Activated CD4-positive, alpha-beta T cell treated with anti-CD3 and anti-CD28 coated beads, Interleukin-2, amount 50 U/mL, for 24 hours (primary cell): Measurements from ENCODE around the gene AATK.
"Not testable (repeated sequence)": the region's sequence is repeated elsewhere in the genome, so short reads cannot be mapped to it uniquely, and the experiment has no call there.

Source experiments
- DNase-seq, 2 donors: peaks; one replicate each; pipeline ENCODE4 v3.0.0-alpha.2; 2020; ENCODE audit warnings: low read depth in 1 of 2, low spot score in 1 of 2

AATK gene

DNA sequence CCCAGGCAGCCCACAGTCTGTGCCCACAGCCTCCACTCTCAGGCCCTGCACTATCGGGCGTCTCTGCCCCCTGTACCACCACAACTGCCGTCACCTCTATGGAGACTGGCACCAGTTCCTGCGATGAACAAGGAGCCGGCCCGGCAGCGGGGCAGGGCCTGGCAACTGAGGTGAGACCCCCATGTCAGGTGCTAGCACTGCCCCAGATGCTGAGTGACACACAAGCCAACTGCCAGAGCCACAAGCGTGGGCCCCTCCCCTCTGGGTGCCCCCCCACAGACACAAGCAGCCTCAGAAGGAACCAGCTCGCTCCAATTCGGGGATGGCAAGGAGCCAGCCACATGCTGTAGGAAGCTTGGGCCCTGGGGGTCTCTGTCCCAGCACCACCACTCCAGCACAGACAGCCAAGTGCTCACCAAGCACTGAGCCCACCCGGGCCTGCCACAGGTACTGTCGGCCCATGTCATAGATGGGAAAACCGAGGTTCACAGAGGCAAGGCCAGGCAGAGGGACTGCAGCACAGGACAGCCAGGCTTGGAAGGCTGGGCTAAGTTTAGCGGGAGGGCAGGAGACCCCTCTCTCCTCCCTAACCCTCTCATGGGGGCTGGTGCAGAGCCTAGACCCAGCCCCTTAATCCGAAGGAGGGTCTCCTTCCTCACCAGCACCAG is 2.2 kb downstream of the AATK start:
- DNase-seq: no peak

DNA sequence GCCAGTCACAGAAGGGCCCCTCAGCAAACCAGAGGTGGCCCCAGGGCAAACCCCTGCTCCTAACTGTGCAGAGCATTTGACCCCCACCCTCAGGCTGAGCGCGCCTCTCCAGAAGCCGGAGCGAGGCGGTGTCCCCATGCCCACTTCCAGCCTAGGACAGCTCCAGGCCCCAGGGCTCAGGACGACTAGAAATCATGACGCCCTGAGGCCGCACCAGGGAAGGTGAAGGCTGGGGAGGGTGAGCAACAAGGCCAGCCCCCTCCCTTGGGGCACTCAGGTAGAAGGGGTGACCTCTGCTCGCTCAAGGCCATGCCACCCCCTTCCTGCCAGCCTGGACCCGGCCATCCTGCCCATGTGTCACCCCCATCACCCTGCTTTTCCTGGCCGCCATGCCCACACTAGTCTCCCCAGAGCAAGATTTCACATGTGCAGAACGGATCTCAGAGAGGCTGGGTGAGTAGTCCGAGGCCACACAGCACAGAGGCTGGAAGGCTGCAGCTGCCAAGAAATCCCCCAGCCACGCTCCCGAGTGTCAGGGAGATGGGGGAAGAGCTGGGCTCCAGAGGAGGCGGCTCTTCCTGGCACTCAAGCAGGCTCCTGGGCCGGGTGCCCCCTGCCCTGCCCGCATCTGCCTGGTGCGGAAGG is 2.8 kb downstream of the AATK start:
- DNase-seq: no peak

DNA sequence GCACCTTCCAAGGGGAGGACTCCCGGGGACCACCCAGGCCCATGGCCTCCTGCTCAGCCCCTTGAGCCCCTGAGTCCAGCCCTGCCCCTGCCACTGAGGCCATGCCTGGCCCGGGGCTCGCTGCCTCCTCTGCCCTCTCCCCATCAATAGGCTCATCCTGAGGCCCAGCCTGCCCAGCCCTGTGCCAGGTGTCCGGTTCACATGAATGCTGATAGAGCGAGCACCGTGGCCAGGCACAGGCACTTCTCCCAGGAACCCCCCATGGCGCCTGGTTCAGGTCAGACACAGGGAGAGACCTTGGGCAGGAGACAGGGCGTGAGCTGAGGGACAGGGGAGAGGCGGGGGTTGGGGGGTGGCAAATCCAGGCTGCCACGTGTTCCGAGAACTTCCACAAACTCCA is 3.5 kb downstream of the AATK start:
- no peak for DNase-seq

DNA sequence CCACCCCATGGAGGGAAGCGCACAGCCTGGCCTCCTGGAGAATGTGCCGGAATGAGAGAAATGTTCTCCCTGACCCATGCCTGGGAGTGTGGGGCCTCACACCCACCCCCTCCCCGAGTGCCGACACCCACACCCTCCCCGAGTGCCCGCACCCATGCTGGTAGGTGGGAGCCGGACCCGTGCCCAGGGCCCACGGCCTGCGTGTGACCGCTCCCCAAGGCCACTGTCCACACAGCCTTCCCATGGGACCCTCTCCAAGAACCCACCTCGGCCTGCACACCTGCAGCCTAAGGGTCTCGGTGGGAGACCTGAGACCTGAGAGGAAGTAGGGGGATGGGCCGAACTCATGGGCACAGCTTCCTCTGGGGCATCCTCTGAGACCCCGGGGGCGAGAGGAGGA is 4.0 kb downstream of the AATK start:
- no peak for DNase-seq

DNA sequence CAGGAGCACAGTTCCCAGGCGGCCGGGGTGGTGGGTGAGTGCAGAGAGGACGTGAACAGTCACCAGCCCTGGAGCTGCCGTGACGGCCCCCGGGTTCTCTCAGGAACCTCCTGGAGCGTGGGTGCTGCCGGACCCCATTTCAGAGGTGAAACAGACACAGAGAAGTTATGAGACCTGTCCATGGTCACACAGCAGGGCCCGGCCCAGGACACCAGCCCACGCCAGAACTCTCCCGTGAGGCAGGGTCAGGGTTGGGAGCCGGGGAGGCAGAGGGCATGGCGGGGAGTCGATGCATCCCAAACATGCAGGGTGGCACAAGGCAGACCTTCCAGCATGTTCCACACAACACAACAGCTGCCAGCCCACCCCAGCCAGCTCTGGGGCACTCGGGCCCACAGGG is 4.5 kb downstream of the AATK start:
- DNase-seq: no peak

DNA sequence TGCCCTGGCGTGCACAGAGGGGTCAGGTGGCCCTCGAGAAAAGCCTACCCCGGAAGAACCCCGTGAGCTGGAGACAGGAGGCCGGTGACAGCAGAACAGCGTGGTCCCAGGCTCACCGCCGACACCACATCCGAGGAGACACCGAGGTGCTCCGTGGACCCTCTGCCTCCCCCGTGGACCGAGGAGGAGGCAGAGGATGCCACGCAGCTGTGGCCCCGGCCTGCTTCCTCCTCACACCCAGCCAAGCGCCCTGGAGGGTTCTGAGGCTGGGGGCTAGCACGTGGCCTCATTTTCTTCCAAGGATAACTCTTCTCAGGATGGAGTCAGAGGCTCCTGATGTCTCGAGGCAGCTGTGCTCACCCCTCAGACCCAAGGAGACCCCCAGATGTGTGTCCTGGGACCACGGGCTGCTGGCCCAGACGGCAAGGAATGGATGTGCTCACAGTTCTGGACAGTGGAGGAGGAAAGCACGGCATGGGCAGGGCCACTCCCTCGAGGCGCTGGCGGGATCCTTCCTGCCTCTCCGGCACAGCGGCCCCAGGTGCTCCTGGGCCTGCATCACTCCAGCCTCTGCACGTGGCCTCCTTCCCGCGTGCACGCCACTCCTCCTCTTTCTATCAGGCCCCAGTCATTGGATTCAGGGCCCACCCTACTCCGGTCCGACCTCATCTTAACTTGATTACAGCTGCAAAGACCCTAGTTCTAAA is 5.1 kb downstream of the AATK start:
- no peak for DNase-seq

DNA sequence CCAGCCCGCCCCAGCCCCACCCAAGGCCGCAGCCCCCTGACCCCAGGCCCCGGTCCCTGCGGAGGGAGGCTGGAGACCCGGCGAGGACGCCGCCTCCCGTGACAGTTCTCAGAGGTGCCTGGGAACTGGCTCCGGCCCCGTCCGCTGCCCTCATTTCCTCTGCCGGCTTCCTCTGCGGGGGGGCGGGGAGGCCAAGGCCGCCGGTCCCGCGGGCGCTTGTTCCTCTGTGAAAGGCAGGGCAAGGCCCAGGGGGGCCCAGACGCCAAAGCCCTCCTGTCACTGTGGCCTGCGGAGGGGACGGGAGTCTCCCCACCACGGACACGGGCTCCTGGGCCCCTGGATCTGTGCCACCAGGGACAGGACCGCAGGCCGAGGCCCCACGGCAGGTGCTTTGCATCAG is 5.7 kb downstream of the AATK start:
- DNase-seq: no peak

DNA sequence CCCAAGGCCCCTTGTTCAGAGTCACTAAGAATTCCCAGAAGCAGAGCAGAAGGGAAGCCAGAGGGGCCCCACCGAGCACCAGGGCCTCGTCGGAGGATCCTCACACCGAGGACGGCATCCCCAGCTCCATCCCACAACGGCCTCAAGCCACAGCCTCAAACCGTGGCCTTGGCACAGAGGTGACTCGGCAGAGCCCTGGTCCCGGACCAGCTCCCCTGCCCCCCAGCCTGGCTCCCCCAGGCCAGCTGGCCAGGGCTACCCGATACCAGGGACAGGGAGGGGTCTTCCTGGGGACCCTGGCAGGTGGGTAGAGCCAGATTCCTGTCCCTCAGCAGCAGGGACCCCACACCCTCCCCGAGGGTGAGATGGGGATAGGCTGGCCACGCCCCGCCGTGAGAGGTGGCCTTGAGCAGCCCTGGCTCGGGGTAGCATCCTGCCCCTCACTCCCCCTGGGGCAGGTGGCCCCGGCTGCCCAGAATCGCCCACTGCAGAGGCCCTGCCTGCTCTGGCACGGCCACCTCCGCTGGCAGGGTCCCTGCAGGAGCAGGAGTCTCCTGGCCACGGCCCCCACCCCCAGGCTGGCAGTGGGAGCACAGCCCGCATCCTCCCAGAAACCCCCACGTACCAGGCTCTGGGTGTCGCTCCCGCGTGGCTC is 6.3 kb downstream of the AATK start:
- DNase-seq: no peak

DNA sequence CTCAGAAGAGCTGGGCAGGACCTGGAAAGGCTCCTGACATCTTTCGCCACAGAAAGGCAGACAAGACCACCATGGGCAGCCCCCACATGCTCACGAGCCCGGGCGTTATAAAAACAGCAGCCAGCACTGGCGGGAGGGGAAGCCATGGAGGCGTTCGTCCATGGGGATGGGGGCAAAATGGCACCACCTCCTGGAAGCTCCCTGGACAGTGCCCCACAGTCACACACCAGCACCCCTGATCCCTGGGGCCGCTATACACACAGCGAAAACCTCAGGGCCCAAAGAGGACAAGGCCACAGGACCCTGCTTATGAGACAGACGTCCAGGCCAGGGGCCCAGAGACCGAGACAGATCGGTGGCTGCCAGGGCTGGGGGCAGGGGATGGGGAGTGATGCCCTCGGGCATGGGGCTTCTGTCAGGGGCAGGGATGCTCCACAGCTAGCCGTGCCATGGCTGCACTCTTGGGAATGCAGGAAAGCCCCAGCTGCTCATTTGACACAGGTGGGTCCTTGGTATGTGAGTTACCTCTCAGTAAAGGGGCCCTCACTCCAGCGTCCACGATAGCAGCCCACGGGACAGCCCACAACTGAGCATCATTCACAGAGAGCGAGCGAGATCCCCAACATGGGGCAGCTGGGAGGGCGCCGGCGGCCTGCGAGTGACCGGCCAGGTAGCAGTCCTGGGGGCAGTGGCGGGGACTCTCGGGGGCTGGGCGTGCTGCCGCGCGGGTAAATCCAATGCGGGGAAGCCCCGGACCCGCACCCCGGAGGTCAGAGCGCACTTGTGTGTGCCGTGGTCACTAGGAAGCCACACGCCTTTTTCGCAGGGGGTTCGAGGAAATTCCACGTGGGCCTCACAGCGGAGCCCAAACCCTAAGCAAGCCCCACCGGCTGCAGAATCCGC is 7.1 kb downstream of the AATK start:
- DNase-seq: no peak

DNA sequence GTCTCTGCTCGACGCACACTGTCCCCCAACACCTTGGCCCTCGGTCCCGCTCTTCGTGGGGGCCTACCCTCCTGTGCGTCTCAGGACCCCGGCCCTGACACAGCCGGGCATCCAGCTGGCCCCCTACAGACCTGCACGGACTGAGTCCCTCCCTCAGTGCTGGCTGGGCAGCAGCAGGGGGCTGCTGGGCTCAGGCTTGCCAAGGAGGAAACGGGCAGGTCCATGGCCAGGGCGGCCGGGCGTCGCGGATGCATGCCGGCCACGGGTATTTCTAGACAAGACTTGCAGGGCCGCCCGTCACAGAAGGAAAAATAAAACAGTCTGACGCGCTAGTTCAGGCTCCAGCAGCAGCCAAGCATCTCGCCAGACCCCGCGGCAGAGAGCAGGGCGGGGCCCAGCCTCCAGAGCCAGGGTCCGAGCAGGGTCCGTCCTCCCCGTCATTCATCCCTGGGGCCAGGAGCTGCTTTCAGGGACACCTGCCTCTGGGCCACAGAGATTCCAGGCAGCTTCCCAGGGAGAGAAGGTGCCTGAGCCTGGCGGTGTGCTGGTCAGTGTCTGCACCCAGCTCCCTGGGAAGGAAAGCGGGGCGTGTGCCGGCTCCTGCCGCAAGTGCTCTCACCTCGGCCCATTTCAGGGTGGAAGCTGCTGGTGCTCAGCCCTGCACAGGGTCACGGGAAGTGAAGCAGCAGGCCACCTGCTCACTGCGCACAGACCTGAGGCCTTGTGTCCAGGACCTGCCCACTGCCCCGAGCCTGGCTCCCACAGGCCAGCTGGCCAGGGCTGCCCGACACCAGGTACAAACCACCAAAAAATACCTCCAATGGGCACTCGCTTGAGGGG is 8.0 kb downstream of the AATK start:
- DNase-seq: no peak

DNA sequence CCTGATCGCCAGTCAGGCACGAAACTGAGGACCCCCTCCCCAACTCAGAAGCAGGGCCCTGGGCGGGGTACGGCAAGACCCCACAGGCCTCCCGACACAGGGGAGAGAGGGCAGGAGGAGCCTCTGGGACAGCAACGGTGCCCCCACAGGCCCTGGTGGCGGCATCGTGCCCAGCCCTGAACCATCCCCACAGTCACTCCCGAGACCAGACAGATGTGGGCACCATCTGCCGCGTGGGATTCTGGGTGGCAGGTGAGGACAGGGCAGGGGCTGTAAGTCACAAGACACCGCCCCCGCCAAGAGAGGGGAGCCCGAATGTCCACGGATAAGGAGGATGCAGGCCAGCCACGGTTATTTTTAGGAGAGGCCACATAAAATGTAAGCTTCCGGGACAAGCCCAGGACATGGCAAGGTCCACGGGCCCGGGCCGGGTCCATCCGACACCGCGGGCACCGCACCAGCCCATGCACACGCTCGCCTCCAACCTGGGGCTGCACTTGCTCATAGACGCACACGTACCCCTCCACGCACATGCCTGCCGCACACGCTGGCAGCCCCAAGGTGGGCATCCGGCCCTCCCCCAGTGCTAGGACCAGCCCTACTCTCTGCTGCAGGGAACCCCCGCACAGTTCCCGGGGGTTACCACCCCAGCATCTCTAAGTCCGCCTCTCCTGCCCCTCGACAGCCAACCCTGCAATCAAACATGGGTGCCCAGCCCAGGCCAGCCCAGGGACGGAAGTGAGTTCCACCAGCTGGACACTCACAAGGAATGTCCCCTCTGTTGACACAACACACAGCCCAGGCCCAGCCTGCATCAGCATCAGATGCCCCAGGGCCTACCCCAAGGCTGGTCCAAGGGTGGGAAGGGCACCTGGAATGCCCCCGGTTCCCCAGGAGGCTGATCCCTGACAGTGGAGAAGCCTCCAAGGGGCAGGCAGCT is 8.9 kb downstream of the AATK start:
- DNase-seq: no peak

DNA sequence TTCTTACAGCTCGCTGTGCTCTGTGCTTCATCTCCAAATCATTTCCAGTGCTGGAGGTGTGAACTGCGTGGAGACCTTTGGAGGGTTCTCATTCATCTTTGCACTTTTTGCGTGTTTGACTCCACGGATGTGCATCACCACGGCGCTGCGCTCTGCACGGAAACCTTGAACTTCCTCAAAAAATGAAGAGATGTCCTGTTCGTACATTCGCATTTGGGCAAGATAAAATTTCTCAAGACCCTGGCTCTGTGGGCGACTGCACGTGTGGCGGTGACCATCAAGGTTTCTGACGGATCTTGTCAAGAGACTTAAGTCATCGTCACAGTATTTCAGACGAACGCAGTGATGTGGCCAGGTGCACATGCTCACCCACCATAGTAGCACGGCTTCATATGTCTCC is 11.1 kb downstream of the AATK start:
- DNase-seq: no peak

DNA sequence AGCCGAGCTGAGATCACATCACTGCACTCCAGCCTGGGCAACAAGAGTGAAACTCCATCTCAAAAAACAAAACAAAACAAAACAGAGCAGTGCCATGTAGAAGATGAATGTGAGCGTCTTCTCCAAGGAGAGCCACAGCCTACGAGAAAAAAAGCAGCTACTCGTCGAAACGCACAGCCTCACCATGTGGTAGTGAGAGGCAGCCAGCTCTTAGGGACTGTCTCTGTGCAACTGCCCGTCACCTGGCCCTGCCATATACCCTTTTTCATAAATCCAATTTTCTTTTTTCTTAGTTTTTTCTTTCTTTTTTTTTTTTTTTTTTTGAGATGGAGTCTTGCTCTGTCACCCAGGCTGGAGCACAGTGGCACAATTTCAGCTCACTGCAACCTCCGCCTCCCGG is 12.0 kb downstream of the AATK start:
- not testable (repeated sequence) for DNase-seq

DNA sequence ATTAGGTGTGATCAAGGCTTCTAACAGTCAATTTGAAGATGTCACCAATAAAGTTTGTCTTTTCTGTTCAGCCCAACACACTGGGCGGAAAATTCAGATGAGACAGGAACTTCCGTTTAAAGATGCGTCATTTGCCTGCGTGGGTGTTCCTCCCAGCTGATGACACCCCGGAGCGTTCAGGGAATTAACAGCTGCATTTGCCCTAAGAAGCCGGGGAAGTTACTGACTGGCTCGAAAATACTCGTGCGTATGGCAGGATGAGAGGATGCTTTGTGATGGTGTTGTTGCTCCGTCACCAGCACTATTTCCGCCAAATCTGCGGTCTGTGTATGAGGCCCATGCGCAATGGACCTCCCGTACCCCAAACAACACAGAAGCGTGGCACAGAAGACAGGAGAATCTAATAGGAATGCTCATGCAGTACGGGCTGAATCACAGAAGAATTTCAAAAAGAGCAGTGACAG is 12.6 kb downstream of the AATK start:
- DNase-seq: no peak

DNA sequence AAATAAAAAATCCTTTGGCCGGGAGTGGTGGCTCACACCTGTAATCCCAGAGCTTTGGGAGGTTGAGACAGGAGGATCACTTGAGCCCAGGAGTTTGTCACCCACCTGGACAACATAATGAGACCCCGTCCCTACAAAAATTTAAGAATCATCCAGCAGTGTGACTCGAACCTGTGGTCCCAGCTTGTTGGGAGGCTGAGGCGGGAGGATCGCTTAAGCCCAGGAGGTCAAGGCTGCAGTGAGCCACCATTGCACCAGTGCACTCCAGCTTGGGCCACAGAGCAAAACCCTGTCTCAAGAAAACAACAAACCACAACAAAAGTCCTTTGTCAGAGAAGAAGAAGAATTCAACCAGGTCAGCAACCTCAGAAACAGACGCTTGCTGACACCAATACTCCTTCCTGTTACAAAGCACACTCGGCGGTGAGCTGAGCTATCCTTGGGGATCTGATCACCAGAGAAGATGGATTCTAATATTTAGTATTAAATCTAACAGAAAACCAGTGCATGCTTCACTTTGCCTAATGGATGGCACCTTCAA is 13.7 kb downstream of the AATK start:
- no peak for DNase-seq

DNA sequence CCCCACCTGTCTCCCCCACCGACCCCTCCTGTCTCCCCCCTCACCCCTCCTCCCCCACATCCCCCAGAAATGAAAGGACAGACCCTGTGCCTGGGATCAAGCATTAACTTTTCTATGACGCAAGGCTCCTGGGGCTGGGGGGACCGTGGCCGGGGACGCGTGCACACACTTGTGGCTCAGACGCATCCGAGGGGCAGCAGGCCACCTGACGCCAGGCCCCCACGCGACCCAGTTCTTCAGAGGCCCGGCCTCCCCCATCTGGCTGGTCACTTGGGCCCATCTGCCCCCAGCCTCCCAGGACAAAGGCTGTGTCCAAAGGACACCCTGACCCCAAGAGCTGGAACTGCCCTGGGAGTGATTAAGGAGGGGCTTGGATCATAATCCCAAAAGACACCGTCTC is 14.7 kb downstream of the AATK start:
- no peak for DNase-seq

DNA sequence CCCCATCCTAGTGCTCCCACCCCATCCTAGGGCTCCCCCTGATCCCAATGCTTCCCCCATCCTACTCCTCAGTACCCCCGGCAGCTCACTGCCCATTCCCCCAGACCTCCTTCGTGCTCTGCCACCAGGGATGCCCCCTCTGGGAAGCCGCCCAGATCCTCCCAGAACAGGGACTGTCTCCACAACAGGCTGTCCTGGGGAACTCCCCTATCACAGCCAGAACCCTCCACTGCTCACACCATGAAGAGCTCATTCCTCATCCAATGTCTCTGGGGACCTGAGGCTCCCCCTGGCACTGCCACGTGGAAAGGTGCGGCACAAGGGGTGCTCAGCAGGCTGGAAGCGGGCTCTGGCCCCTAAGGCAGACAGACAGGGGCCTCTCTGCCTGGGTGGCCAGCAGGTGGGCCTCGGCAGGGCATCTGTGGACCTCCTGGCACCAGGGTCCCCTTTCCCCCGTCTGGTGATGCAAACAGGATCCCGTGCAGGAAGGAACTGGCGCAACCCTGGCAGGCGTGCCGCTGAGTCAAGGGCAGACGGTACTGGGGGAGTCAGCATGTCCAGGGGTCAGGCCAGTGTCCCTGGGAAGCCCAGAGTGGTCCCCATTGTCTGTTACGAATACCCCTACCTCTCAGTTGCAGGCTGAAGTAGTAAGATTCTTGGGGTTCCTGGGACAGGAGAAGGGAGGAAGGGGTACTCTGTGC is 15.5 kb downstream of the AATK start:
- no peak for DNase-seq

DNA sequence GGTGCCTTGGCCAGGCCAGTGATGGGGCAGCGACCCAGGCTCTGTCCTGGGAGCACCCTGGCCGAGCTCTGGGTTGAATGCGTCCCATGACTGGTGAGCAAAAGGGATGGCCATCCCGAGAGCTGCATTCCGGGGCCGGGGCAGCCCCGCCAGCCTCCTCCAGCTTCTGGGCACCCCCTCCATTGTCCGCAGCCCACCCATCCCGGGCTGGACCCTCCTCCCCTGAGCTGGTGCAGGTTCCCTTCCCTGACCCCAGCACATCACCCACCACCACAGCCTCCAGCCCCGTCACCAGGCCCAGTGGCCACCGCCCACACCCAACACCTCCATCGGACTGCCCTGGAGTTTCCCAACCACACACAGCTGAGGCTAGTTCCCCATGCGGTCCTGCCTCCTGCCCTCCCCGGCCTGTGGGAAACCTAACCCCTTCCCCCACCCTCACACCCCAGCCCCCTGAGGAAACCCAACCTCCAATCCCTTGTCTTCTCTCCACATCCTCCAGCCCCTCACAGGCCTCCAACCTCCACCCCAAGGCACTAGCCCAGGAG is 17.0 kb downstream of the AATK start:
- DNase-seq: no peak
